ENCODE results near the gene PDS5B. TPM values are rescaled to one million over a fixed set of nuclear protein-coding genes. Genes with fewer than 3 reads are reported as not detected.
"Not testable (repeated sequence)": the region's sequence is repeated elsewhere in the genome, so short reads cannot be mapped to it uniquely, and the experiment has no call there.

Gene PDS5B
- total and polyA plus RNA-seq, 2 donors from 2014 or later = 6.9 to 41.2 TPM

- FAIRE-seq (no peak), DNase-seq (no peak)
- no peak for TF ChIP-seq CTCF (IDR thresholded peaks at IDR 0.05; ENCODE audit: borderline replicate concordance, extremely low read depth, insufficient read depth)
- intact Hi-C loops (cut with DNase I) = no loop called here
- no peaks in the 10 kb centered on the region for H3K4me1 ChIP-seq (ENCODE audit: control insufficient read depth in 2 of 3, insufficient read depth in 2 of 3, low read depth in 1 of 3, low read length in 3 of 3)
- no peaks in the 10 kb centered on the region for H3K9me3 ChIP-seq (ENCODE audit: control insufficient read depth in 2 of 3, insufficient read depth in 1 of 3, low read length in 3 of 3)
- no peaks in the 10 kb centered on the region for H3K36me3 ChIP-seq (ENCODE audit: control insufficient read depth in 2 of 3, insufficient read depth in 3 of 3, low read length in 3 of 3)
- H3K27ac ChIP-seq (ENCODE audit: low read depth in 2 of 2, low read length in 2 of 2) = no peak overlapping the region
- no peak overlapping the region for H3K9ac ChIP-seq (ENCODE audit: low read length in 3 of 3)
- no peaks in the 10 kb centered on the region for H3K27me3 ChIP-seq (ENCODE audit: control insufficient read depth, insufficient read depth, low read length)
- no peak overlapping the region for H3K4me3 ChIP-seq (ENCODE audit: low read length in 3 of 3)
These were observed 30.6 kb upstream of the PDS5B start for GRCh38 chr13:32555613-32556012.

DNA sequence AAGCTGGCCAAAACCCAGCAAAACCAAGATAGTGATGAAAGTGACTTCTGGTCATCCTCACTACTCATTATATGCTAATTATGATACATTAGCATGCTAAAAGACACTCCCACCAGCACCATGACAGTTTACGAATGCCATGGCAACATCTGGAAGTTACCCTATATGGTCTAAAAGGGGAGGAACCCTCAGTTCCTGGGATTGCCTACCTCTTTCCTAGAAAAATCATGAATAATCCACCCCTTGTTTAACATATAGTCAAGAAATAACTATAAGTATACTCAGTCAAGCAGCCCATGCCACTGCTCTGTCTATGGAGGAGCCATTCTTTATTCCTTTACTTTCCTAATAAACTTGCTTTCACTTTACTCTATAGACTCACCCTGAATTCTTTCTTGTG, 25.4 kb upstream of the PDS5B start:
- FAIRE-seq; H3K4me1 ChIP-seq (ENCODE audit: control insufficient read depth in 2 of 3, insufficient read depth in 2 of 3, low read depth in 1 of 3, low read length in 3 of 3); H3K9ac ChIP-seq (ENCODE audit: low read length in 3 of 3); H3K36me3 ChIP-seq (ENCODE audit: control insufficient read depth in 2 of 3, insufficient read depth in 3 of 3, low read length in 3 of 3); intact Hi-C loops (cut with DNase I); H3K4me3 ChIP-seq (ENCODE audit: low read length in 3 of 3); H3K27ac ChIP-seq (ENCODE audit: low read depth in 2 of 2, low read length in 2 of 2); H3K27me3 ChIP-seq (ENCODE audit: control insufficient read depth, insufficient read depth, low read length); H3K9me3 ChIP-seq (ENCODE audit: control insufficient read depth in 2 of 3, insufficient read depth in 1 of 3, low read length in 3 of 3); DNase-seq: not testable (repeated sequence)

- FAIRE-seq; intact Hi-C loops (cut with DNase I): not testable (repeated sequence)
These were observed 10.6 kb upstream of the PDS5B start for GRCh38 chr13:32575687-32576086.

DNA sequence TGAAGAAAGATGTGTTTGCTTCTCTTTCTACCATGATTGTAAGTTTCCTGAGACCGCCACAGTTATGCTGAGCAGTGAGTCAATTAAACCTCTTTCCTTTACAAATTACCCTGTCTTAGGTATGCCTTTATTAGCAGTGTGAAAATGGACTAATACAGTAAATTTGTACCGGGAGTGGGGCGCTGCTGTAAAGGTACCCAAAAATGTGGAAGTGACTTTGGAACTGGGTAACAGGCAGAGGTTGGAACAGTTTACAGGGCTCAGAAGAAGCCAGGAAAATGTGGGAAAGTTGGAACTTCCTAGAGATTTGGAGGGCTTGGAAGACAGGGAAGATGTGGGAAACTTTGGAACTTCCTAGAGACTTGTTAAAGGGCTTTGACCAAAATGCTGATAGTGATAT, 9.2 kb upstream of the PDS5B start:
- DNase-seq (no peak), FAIRE-seq (no peak)
- no peaks in the 10 kb centered on the region for H3K36me3 ChIP-seq (ENCODE audit: control insufficient read depth in 2 of 3, insufficient read depth in 3 of 3, low read length in 3 of 3)
- no peaks in the 10 kb centered on the region for H3K4me1 ChIP-seq (ENCODE audit: control insufficient read depth in 2 of 3, insufficient read depth in 2 of 3, low read depth in 1 of 3, low read length in 3 of 3)
- no peaks in the 10 kb centered on the region for H3K27me3 ChIP-seq (ENCODE audit: control insufficient read depth, insufficient read depth, low read length)
- no peak overlapping the region for H3K27ac ChIP-seq (ENCODE audit: low read depth in 2 of 2, low read length in 2 of 2)
- no peak for TF ChIP-seq CTCF (IDR thresholded peaks at IDR 0.05; ENCODE audit: borderline replicate concordance, extremely low read depth, insufficient read depth)
- H3K9ac ChIP-seq (ENCODE audit: low read length in 3 of 3) = no peak overlapping the region
- intact Hi-C loops (cut with DNase I) = no loop called here
- H3K4me3 ChIP-seq (ENCODE audit: low read length in 3 of 3) = no peak overlapping the region
- no peaks in the 10 kb centered on the region for H3K9me3 ChIP-seq (ENCODE audit: control insufficient read depth in 2 of 3, insufficient read depth in 1 of 3, low read length in 3 of 3)

More at GRCh38 chr13:32575687-32576086, 10.6 kb upstream of the PDS5B start:
- not testable (repeated sequence) for H3K4me3 ChIP-seq (ENCODE audit: low read length in 3 of 3); H3K36me3 ChIP-seq (ENCODE audit: control insufficient read depth in 2 of 3, insufficient read depth in 3 of 3, low read length in 3 of 3); H3K4me1 ChIP-seq (ENCODE audit: control insufficient read depth in 2 of 3, insufficient read depth in 2 of 3, low read depth in 1 of 3, low read length in 3 of 3); DNase-seq; H3K27ac ChIP-seq (ENCODE audit: low read depth in 2 of 2, low read length in 2 of 2); H3K27me3 ChIP-seq (ENCODE audit: control insufficient read depth, insufficient read depth, low read length); H3K9ac ChIP-seq (ENCODE audit: low read length in 3 of 3); H3K9me3 ChIP-seq (ENCODE audit: control insufficient read depth in 2 of 3, insufficient read depth in 1 of 3, low read length in 3 of 3)
